Liver (tissue), 9 donors: ENCODE results near the gene FRRS1. TPM values are rescaled to one million over a fixed set of nuclear protein-coding genes. Genes with fewer than 3 reads are reported as not detected.

Experiments used
- DNase-seq: peaks from one replicate; pipeline ENCODE4 v3.0.0-alpha.2; 2017; ENCODE audit warnings: low spot score
- H3K27ac ChIP-seq, 2 donors: one replicate each; pipeline ENCODE4 v1.7.0; 2013; ENCODE audit warnings: inconsistent platforms in 2 of 2, low read length in 2 of 2, control low read depth in 1 of 2, low read depth in 1 of 2, mild to moderate bottlenecking in 1 of 2
- H3K27me3 ChIP-seq, 4 donors: one replicate each; pipeline versions ENCODE4 v1.6.1 to v1.7.0; 2013; ENCODE audit warnings: low read length in 3 of 4, inconsistent platforms in 1 of 4, mild to moderate bottlenecking in 1 of 4, moderate library complexity in 1 of 4; ENCODE audit not compliant: control insufficient read depth in 4 of 4, insufficient read depth in 4 of 4
- H3K36me3 ChIP-seq, 4 donors: one replicate each; pipeline versions ENCODE4 v1.6.1 to v1.7.0; 2013; ENCODE audit warnings: low read length in 3 of 4, mild to moderate bottlenecking in 3 of 4, low read depth in 1 of 4, moderate library complexity in 1 of 4; ENCODE audit not compliant: control insufficient read depth in 4 of 4, insufficient read depth in 3 of 4
- H3K4me1 ChIP-seq, 4 donors: one replicate each; pipeline versions ENCODE4 v1.6.1 to v1.7.0; 2013; ENCODE audit warnings: low read length in 3 of 4, mild to moderate bottlenecking in 3 of 4, moderate library complexity in 1 of 4; ENCODE audit not compliant: control insufficient read depth in 4 of 4, insufficient read depth in 4 of 4
- H3K4me3 ChIP-seq, 3 donors: one replicate each; pipeline versions ENCODE4 v1.6.1 to v1.7.0; 2013; ENCODE audit warnings: low read length in 3 of 3, control low read depth in 1 of 3, low read depth in 1 of 3, mild to moderate bottlenecking in 1 of 3
- H3K9ac ChIP-seq, 2 donors: one replicate each; pipeline ENCODE4 v1.7.0; 2013; ENCODE audit warnings: low read length in 2 of 2, mild to moderate bottlenecking in 2 of 2, moderate library complexity in 2 of 2, control low read depth in 1 of 2, low read depth in 1 of 2
- H3K9me3 ChIP-seq, 4 donors: one replicate each; pipeline versions ENCODE4 v1.6.1 to v1.7.0; 2013; ENCODE audit warnings: low read length in 3 of 4; ENCODE audit not compliant: control insufficient read depth in 4 of 4
- ATF3 ChIP-seq: IDR thresholded peaks from 2 replicates; pipeline ENCODE4 v1.6.1; 2016; ENCODE audit warnings: antibody characterized with exemption
- CTCF ChIP-seq: fragments of 150-350 bp; IDR thresholded peaks from 2 replicates; pipeline ENCODE4 v1.5.1; 2017; ENCODE audit warnings: improper control_type of control experiment, low read depth, low read length; ENCODE audit not compliant: missing input control
- EGR1 ChIP-seq, 2 donors: IDR thresholded peaks; 2 replicates each; pipeline ENCODE4 v1.6.1; 2016 to 2018; ENCODE audit warnings: antibody characterized with exemption in 2 of 2, low read depth in 2 of 2
- FOXA1 ChIP-seq: IDR thresholded peaks from 2 replicates; pipeline ENCODE4 v1.6.1; 2016; ENCODE audit warnings: antibody characterized with exemption
- FOXA2 ChIP-seq: IDR thresholded peaks from 2 replicates; pipeline ENCODE4 v1.6.1; 2016; ENCODE audit warnings: antibody characterized with exemption
- GABPA ChIP-seq, 2 donors: IDR thresholded peaks in 1 of 2; conservative IDR thresholded peaks in 1 of 2; 2 replicates each; pipeline ENCODE4 v1.6.1; 2016; ENCODE audit warnings: antibody characterized with exemption in 2 of 2, mild to moderate bottlenecking in 1 of 2, moderate library complexity in 1 of 2
- HNF4A ChIP-seq, 2 donors: conservative IDR thresholded peaks; 2 replicates each; pipeline ENCODE4 v1.6.1; 2016; ENCODE audit warnings: antibody characterized with exemption in 2 of 2, mild to moderate bottlenecking in 2 of 2
- HNF4G ChIP-seq: IDR thresholded peaks from 2 replicates; pipeline ENCODE4 v1.6.1; 2016; ENCODE audit warnings: antibody characterized with exemption
- JUND ChIP-seq, 2 donors: IDR thresholded peaks; 2 replicates each; pipeline ENCODE4 v1.6.1; 2016; ENCODE audit warnings: antibody characterized with exemption in 2 of 2
- MAX ChIP-seq: IDR thresholded peaks from 2 replicates; pipeline ENCODE4 v1.6.1; 2016; ENCODE audit warnings: antibody characterized with exemption
- NR2F2 ChIP-seq: IDR thresholded peaks from 2 replicates; pipeline ENCODE4 v1.6.1; 2016; ENCODE audit warnings: antibody characterized with exemption
- RAD21 ChIP-seq, 2 donors: IDR thresholded peaks; 2 replicates each; pipeline ENCODE4 v1.6.1; 2016; ENCODE audit warnings: antibody characterized with exemption in 2 of 2, mild to moderate bottlenecking in 2 of 2
- REST ChIP-seq: IDR thresholded peaks from 2 replicates; pipeline ENCODE4 v1.6.1; 2016; ENCODE audit warnings: antibody characterized with exemption, mild to moderate bottlenecking
- RXRA ChIP-seq, 2 donors: IDR thresholded peaks; 2 replicates each; pipeline ENCODE4 v1.6.1; 2017 to 2018; ENCODE audit warnings: antibody characterized with exemption in 2 of 2, mild to moderate bottlenecking in 1 of 2
- SP1 ChIP-seq: IDR thresholded peaks from 2 replicates; pipeline ENCODE4 v1.6.1; 2018; ENCODE audit warnings: antibody characterized with exemption, mild to moderate bottlenecking
- TAF1 ChIP-seq: conservative IDR thresholded peaks from 2 replicates; pipeline ENCODE4 v1.6.1; 2016; ENCODE audit warnings: antibody characterized with exemption, mild to moderate bottlenecking
- YY1 ChIP-seq: IDR thresholded peaks from 2 replicates; pipeline ENCODE4 v1.6.1; 2016; ENCODE audit warnings: antibody characterized with exemption, mild to moderate bottlenecking
- ZBTB33 ChIP-seq: IDR thresholded peaks from 2 replicates; pipeline ENCODE4 v1.6.1; 2016; ENCODE audit warnings: antibody characterized with exemption
- WGBS: extraction: QIAGEN DNeasy Blood & Tissue Kit; methylation state at CpG from one replicate; pipeline ENCODE4 v1.1.7; 2013; 5-methylcytosine and 5-hydroxymethylcytosine counted together
- polyA plus RNA-seq, 2 donors: library from polyadenylated mRNA; stranded (reverse) in 1 of 2; unstranded in 1 of 2; fragments of 200-250 nt in 1 of 2; fragments of >200 nt in 1 of 2; fragmentation: Nextera tagmentation in 1 of 2; extraction: Ambion mirVana in 1 of 2; gene quantifications; one replicate each; pipeline versions ENCODE4 v1.2.1 to v1.2.3, GENCODE V29; 2013 to 2015
- total RNA-seq, 2 donors: library from RNA; depleted of rRNA; stranded (reverse); fragments of >200 nt; gene quantifications; one replicate each; pipeline ENCODE4 v1.2.3, GENCODE V29; 2014
- donor health status: healthy.
- donor health status: healthy.
- donor health status: healthy.
- donor health status: healthy.
- donor health status: healthy.

FRRS1 gene
- total and polyA plus RNA-seq, 4 donors: 2.7 to 87.4 (median 30.4) TPM

GRCh38 chr1:99745684-99746083 is 20.8 kb downstream of the FRRS1 start:
- no peak for TF ChIP-seq EGR1 (IDR thresholded peaks at IDR 0.05; ENCODE audit: low read depth in 2 of 2)
- TF ChIP-seq HNF4A (conservative IDR thresholded peaks at IDR 0.05): no peak
- TF ChIP-seq FOXA1: no peak
- no peak for TF ChIP-seq NR2F2
- no peak for TF ChIP-seq RXRA (IDR thresholded peaks at IDR 0.05)
- TF ChIP-seq GABPA (IDR thresholded peaks at IDR 0.05 in 1 of 2, conservative IDR thresholded peaks at IDR 0.05 in 1 of 2): no peak
- TF ChIP-seq HNF4G: no peak
- no peak for TF ChIP-seq ZBTB33
- TF ChIP-seq TAF1: no peak
- TF ChIP-seq CTCF: no peak
- DNase-seq: no peak
- 97% methylated on average over 2 of the region's 2 CpGs for WGBS
- H3K4me1 ChIP-seq: peaks cover 0 to 16% (median 7%) of the 10 kb centered on the region in 4 donors
- H3K9ac ChIP-seq: no peak overlapping the region
- H3K9me3 ChIP-seq: no peaks in the 10 kb centered on the region
- no peak overlapping the region for H3K4me3 ChIP-seq
- H3K27ac ChIP-seq: no peak overlapping the region
- peaks cover 8 to 38% (median 27%) of the 10 kb centered on the region in 4 donors for H3K36me3 ChIP-seq
- H3K27me3 ChIP-seq: no peaks in the 10 kb centered on the region

- no peak for TF ChIP-seq YY1
- TF ChIP-seq FOXA2: no peak
- no peak for TF ChIP-seq REST
- no peak for TF ChIP-seq RAD21 (IDR thresholded peaks at IDR 0.05)
- TF ChIP-seq ZBTB33: no peak
- TF ChIP-seq GABPA (IDR thresholded peaks at IDR 0.05 in 1 of 2, conservative IDR thresholded peaks at IDR 0.05 in 1 of 2): no peak
- TF ChIP-seq TAF1: no peak
- no peak for TF ChIP-seq RXRA (IDR thresholded peaks at IDR 0.05)
- no peak for TF ChIP-seq CTCF
- TF ChIP-seq FOXA1: no peak
- no peak for TF ChIP-seq EGR1 (IDR thresholded peaks at IDR 0.05; ENCODE audit: low read depth in 2 of 2)
- no peak for TF ChIP-seq HNF4A (conservative IDR thresholded peaks at IDR 0.05)
- TF ChIP-seq ATF3: no peak
- no peak for TF ChIP-seq JUND (IDR thresholded peaks at IDR 0.05)
- no peak for TF ChIP-seq SP1
- TF ChIP-seq NR2F2: no peak
- TF ChIP-seq MAX: no peak
- no peak for DNase-seq
- Histone ChIP-seq H3K36me3 (peaks cover 9 to 40% (median 29%) of the 10 kb centered on the region in 4 donors), H3K27me3 (no peaks in the 10 kb centered on the region), H3K9ac (no peak overlapping the region), H3K4me3 (no peak overlapping the region), H3K9me3 (no peaks in the 10 kb centered on the region), H3K27ac (no peak overlapping the region), H3K4me1 (peaks cover 2 to 17% (median 5%) of the 10 kb centered on the region in 4 donors)
- 95% methylated on average over 7 of the region's 7 CpGs for WGBS
These were observed 21.4 kb downstream of the FRRS1 start for GRCh38 chr1:99745061-99745460.
